Measurements from ENCODE around the gene CCNC. TPM values are rescaled to one million over a fixed set of nuclear protein-coding genes. Genes with fewer than 3 reads are reported as not detected.
A peak's percentile ranks its signal among the peaks of the same experiment; 100 is the strongest.

CCNC gene
- total RNA-seq, 6 experiments from 2014 or later, result 40.9 to 46.3 (median 43.1) TPM

- no peak overlapping the region for H3K4me3 Mint-ChIP-seq
- H3K4me1 Mint-ChIP-seq (ENCODE audit: low read depth), result no peaks in the 10 kb centered on the region
- DNase-seq, result no peak
- no peak overlapping the region for H3K27ac Mint-ChIP-seq
- H3K27me3 Mint-ChIP-seq (ENCODE audit: insufficient read depth), result no peaks in the 10 kb centered on the region; the same call in 1 of the 2 replicates
- TF ChIP-seq CTCF (IDR thresholded peaks at IDR 0.05), result no peak
- no peaks in the 10 kb centered on the region for H3K9me3 Mint-ChIP-seq
- peaks cover 20% of the 10 kb centered on the region for H3K36me3 Mint-ChIP-seq (ENCODE audit: low read depth)
Observed at GRCh38 chr6:99548706-99549105, 19.8 kb downstream of the CCNC start.

GRCh38 chr6:99547526-99547925, 20.9 kb downstream of the CCNC start:
- no peaks in the 10 kb centered on the region for H3K4me1 Mint-ChIP-seq (ENCODE audit: low read depth)
- peaks cover 20% of the 10 kb centered on the region for H3K36me3 Mint-ChIP-seq (ENCODE audit: low read depth)
- no peaks in the 10 kb centered on the region for H3K9me3 Mint-ChIP-seq
- H3K4me3 Mint-ChIP-seq, result no peak overlapping the region
- no peak for DNase-seq
- no peaks in the 10 kb centered on the region for H3K27me3 Mint-ChIP-seq (ENCODE audit: insufficient read depth)
- TF ChIP-seq CTCF (IDR thresholded peaks at IDR 0.05), result no peak
- no peak overlapping the region for H3K27ac Mint-ChIP-seq

- Mint-ChIP-seq H3K27me3 (ENCODE audit: insufficient read depth) (no peaks in the 10 kb centered on the region), H3K9me3 (no peaks in the 10 kb centered on the region), H3K27ac (no peak overlapping the region), H3K4me1 (ENCODE audit: low read depth) (no peaks in the 10 kb centered on the region), H3K36me3 (ENCODE audit: low read depth) (peaks cover 20% of the 10 kb centered on the region), H3K4me3 (no peak overlapping the region)
- TF ChIP-seq CTCF (IDR thresholded peaks at IDR 0.05), result no peak
- no peak for DNase-seq
Observed at GRCh38 chr6:99545442-99545841, 23.0 kb downstream of the CCNC start.

- DNase-seq, result no peak
- H3K27me3 Mint-ChIP-seq (ENCODE audit: insufficient read depth), result no peaks in the 10 kb centered on the region
- no peak overlapping the region for H3K27ac Mint-ChIP-seq
- H3K36me3 Mint-ChIP-seq (ENCODE audit: low read depth), result peaks cover 16% of the 10 kb centered on the region
- no peak overlapping the region for H3K4me3 Mint-ChIP-seq
- no peaks in the 10 kb centered on the region for H3K4me1 Mint-ChIP-seq (ENCODE audit: low read depth)
- no peak for TF ChIP-seq CTCF (IDR thresholded peaks at IDR 0.05)
- no peaks in the 10 kb centered on the region for H3K9me3 Mint-ChIP-seq
Observed at GRCh38 chr6:99543968-99544367, 24.5 kb downstream of the CCNC start.

- no peak for DNase-seq
- H3K4me3 Mint-ChIP-seq, result no peak overlapping the region
- no peak for TF ChIP-seq CTCF (IDR thresholded peaks at IDR 0.05)
- peaks cover 7% of the 10 kb centered on the region for H3K4me1 Mint-ChIP-seq (ENCODE audit: low read depth)
- H3K27ac Mint-ChIP-seq, result peak overlapping the region; percentile 33; the same call in 1 of the 2 replicates
- no peaks in the 10 kb centered on the region for H3K9me3 Mint-ChIP-seq
- 0 out of 2 replicates have a peak, but pooled peaks cover 2% of the 10 kb centered on the region for H3K27me3 Mint-ChIP-seq (ENCODE audit: insufficient read depth)
- peaks cover 8% of the 10 kb centered on the region for H3K36me3 Mint-ChIP-seq (ENCODE audit: low read depth)
Observed at GRCh38 chr6:99530627-99531026, 37.8 kb downstream of the CCNC start.

- no peak for TF ChIP-seq CTCF (IDR thresholded peaks at IDR 0.05)
- Mint-ChIP-seq H3K4me1 (ENCODE audit: low read depth) (peaks cover 23% of the 10 kb centered on the region), H3K36me3 (ENCODE audit: low read depth) (no peaks in the 10 kb centered on the region; the same call in 1 of the 2 replicates), H3K4me3 (peak overlapping the region; percentile 94), H3K27me3 (ENCODE audit: insufficient read depth) (no peaks in the 10 kb centered on the region), H3K27ac (peak overlapping the region; percentile 51), H3K9me3 (no peaks in the 10 kb centered on the region)
- DNase-seq, result peak; percentile 18
Observed at GRCh38 chr6:99522531-99522930, 45.9 kb downstream of the CCNC start.

Data from HFFc6 (cell line).